Esophagus squamous epithelium (tissue), 5 donors: ENCODE results near the gene SLC38A6. TPM values are rescaled to one million over a fixed set of nuclear protein-coding genes. Genes with fewer than 3 reads are reported as not detected.
"Not testable (repeated sequence)": the region's sequence is repeated elsewhere in the genome, so short reads cannot be mapped to it uniquely, and the experiment has no call there.

Experiments
- DNase-seq: peaks from one replicate; lab custom pipeline; 2025; lab: John Stamatoyannopoulos, UW
- H3K27ac ChIP-seq, 4 donors: fragments of 200-600 bp; sonication (generic); one replicate each; pipeline ENCODE4 v1.5.1; 2016 to 2019; ENCODE audit warnings: mild to moderate bottlenecking in 1 of 4
- H3K27me3 ChIP-seq, 4 donors: fragments of 200-600 bp; sonication (generic); 1 replicate in 3 of 4; 2 replicates in 1 of 4; pipeline versions ENCODE4 v1.5.1 to v1.6.0; 2017 to 2021; ENCODE audit warnings: antibody characterized with exemption in 1 of 4
- H3K36me3 ChIP-seq, 3 donors: fragments of 200-600 bp; sonication (generic); one replicate each; pipeline ENCODE4 v1.5.1; 2016 to 2019
- H3K4me1 ChIP-seq, 3 donors: fragments of 200-600 bp; sonication (generic); one replicate each; pipeline ENCODE4 v1.5.1; 2017 to 2019
- H3K4me3 ChIP-seq, 4 donors: fragments of 200-600 bp; sonication (generic); 1 replicate in 3 of 4; 2 replicates in 1 of 4; pipeline ENCODE4 v1.5.1; 2016 to 2019; ENCODE audit warnings: mild to moderate bottlenecking in 2 of 4, moderate library complexity in 1 of 4
- H3K9me3 ChIP-seq, 3 donors: fragments of 200-600 bp; sonication (generic); one replicate each; pipeline ENCODE4 v1.5.1; 2016 to 2019
- POLR2A ChIP-seq, 4 donors: fragments of 450-650 bp; IDR thresholded peaks; one replicate each; pipeline ENCODE4 v1.6.1; 2017; ENCODE audit warnings: antibody characterized with exemption in 4 of 4, mild to moderate bottlenecking in 4 of 4, moderate library complexity in 3 of 4
- WGBS, 2 donors: methylation state at CpG; one replicate each; pipeline ENCODE4 v1.1.5; 2018; 5-methylcytosine and 5-hydroxymethylcytosine counted together
- intact Hi-C: fragments of 100-400 bp; cut with DNase I; formaldehyde crosslinking; loops from one replicate; pipeline ENCODE4 v1.15.0; 2022
- total RNA-seq, 4 donors: library from RNA; depleted of rRNA; stranded (reverse); fragments of >200 nt; gene quantifications; one replicate each; pipeline ENCODE4 v1.1.0, GENCODE V29; 2016
- TF ChIP-seq, protein P1 (sequence below), 6 experiments: fragments of 450-650 bp in 4 of 6; fragments of 200-600 bp in 2 of 6; sonication (generic) in 2 of 6; IDR thresholded peaks; one replicate each; pipeline ENCODE4 v1.5.1; 2016 to 2019; ENCODE audit warnings: antibody characterized with exemption in 6 of 6, mild to moderate bottlenecking in 4 of 6, moderate library complexity in 4 of 6
- donor health status: DM: yes; HTN: yes; CAD: no.

Gene SLC38A6
- total RNA-seq, 4 donors from 2014 or later = 2.5 to 14.1 (median 8.1) TPM

DNA sequence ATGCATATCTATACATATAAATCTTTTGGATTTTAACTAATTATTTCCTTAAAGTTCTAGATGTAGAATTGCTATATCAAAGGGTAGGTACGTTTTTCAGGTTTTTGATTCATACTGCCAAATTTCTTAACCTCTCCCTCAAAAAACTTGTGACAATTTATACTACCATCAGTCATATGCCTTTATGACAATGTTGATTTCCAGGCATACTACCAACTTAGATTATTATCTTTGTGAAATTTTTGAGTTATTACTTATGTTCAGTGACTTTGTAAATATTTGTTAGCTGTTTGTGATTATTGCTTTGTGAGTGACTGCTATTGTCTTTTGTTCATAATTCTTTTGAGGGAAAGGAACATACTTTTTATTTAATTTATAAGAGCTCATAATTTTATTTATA lies 107.0 kb downstream of the SLC38A6 start:
- no peak overlapping the region for H3K4me3 ChIP-seq
- no peaks in the 10 kb centered on the region for H3K36me3 ChIP-seq
- intact Hi-C loops = no loop called here
- DNase-seq = no peak
- H3K4me1 ChIP-seq = no peaks in the 10 kb centered on the region
- no peaks in the 10 kb centered on the region for H3K9me3 ChIP-seq
- no peak overlapping the region for H3K27ac ChIP-seq
- no peak for TF ChIP-seq POLR2A (IDR thresholded peaks at IDR 0.05)
- TF ChIP-seq, protein P1, sequence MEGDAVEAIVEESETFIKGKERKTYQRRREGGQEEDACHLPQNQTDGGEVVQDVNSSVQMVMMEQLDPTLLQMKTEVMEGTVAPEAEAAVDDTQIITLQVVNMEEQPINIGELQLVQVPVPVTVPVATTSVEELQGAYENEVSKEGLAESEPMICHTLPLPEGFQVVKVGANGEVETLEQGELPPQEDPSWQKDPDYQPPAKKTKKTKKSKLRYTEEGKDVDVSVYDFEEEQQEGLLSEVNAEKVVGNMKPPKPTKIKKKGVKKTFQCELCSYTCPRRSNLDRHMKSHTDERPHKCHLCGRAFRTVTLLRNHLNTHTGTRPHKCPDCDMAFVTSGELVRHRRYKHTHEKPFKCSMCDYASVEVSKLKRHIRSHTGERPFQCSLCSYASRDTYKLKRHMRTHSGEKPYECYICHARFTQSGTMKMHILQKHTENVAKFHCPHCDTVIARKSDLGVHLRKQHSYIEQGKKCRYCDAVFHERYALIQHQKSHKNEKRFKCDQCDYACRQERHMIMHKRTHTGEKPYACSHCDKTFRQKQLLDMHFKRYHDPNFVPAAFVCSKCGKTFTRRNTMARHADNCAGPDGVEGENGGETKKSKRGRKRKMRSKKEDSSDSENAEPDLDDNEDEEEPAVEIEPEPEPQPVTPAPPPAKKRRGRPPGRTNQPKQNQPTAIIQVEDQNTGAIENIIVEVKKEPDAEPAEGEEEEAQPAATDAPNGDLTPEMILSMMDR (IDR thresholded peaks at IDR 0.05) = no peak
- WGBS, 2 donors = 70 to 77% methylated on average over 1 of the region's 1 CpG
- no peaks in the 10 kb centered on the region for H3K27me3 ChIP-seq

DNA sequence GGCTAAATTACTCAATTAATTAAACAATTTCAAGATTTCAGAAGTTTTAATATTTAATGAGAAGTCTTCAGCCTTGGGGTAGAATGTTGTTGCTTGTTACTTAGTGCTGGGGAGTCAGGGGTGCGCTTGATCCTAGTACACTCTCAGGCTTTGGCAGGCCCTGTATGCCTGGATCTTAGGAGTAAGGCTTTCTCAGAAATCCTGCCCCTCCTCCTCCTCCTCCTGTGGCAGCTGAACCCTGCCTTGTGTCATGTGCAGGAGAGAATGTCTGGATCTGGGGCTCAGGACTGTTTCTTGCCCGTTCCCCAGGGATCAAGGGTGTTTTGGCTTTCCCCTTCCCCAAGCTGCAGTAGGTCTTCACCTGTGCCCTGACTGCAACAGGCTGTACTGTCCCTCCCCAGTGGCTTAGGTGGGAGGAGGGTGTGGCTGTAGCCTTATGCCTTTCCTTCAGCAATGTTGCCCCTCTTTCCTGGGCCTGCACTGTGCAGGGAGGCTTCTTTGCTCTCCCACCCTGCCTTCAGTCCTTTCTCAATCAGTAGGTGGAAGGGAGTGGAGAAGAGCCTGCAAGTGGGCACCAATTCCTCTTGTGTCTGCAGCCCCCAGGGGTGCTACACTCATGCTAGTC lies 108.2 kb downstream of the SLC38A6 start:
- WGBS, 2 donors = 72 to 88% methylated on average over 1 to 2 of the region's 2 CpGs
- DNase-seq = no peak
- intact Hi-C loops = no loop called here

DNA sequence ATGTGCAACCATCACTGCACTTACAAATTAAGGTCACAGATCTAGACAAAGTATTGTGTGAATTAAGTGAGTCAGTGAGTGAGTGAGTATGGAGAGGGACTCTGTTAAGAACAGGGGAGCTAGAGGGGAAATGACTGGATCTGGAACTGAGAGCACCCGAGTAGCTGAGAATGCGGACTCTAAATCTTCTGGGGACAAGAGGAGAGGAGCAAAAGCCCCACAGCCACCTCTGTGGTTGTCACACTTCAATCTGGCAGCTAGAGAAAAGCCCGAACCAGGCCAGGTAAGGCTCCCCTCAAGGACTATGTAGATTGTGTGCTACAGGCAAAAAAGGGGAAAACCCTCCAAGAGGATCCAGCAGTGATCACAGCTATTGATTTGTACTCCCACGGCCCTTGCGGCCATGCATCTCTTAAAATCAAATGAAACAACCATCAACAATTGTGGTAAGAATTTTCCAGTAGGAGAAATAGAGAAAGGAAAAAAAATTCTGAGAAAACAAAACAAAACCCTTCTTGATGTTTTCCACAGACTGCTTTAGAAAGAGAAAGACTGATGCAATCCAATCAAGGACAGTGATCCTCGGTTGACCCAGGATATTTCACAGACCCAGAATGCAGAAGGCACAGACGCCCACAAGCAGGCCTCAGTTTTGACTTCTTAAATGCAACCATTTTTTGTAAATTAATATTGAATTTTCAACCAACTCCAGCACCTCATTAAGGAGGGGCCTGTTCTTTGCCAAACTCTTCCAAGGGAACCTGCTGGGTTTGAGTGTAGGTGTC lies 109.6 kb downstream of the SLC38A6 start:
- 78 to 87% methylated on average over 7 of the region's 7 CpGs for WGBS, 2 donors
- no peaks in the 10 kb centered on the region for H3K4me1 ChIP-seq
- H3K9me3 ChIP-seq = no peaks in the 10 kb centered on the region
- intact Hi-C loops = no loop called here
- H3K4me3 ChIP-seq = no peak overlapping the region
- no peak overlapping the region for H3K27ac ChIP-seq
- H3K27me3 ChIP-seq = no peaks in the 10 kb centered on the region
- H3K36me3 ChIP-seq = no peaks in the 10 kb centered on the region
- TF ChIP-seq POLR2A (IDR thresholded peaks at IDR 0.05) = no peak
- TF ChIP-seq, protein P1 (IDR thresholded peaks at IDR 0.05) = no peak
- no peak for DNase-seq

More for the DNA sequence above, 108.2 kb downstream of the SLC38A6 start:
- Histone ChIP-seq H3K27me3 (no peaks in the 10 kb centered on the region), H3K4me3 (no peak overlapping the region), H3K4me1 (no peaks in the 10 kb centered on the region), H3K27ac (no peak overlapping the region), H3K36me3 (no peaks in the 10 kb centered on the region), H3K9me3 (no peaks in the 10 kb centered on the region)
- TF ChIP-seq, protein P1 (IDR thresholded peaks at IDR 0.05) = no peak
- no peak for TF ChIP-seq POLR2A (IDR thresholded peaks at IDR 0.05)

DNA sequence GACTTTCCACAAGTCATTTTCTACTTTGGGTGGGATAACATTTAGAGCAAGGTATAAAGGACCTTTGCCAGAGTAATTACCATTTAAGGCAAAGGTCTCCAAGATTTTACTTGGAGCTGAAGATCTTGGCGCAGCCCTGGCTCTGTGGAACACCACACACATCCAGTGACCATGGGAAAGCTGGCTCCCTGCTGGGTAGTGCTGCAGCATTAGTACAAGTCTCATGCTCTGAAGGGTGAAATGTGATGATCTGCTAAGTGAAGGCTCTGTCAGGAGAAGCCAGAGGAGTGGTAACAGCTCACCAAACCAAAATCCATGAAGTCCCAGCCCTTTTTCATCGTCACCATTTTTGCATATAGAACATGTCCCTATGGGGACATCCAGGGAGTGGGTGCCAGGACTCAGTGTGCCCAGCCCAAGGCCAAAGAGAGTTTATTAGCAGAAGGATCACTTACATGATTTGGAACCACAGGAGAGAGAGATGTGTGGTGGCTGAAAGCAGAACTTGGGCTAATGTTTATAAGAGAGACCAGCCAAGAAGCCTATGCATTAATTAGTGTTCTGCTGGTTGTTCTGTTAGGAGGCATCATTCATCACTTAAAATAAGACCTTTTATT lies 110.7 kb downstream of the SLC38A6 start:
- Histone ChIP-seq H3K27me3 (no peaks in the 10 kb centered on the region), H3K9me3 (no peaks in the 10 kb centered on the region), H3K4me1 (no peaks in the 10 kb centered on the region), H3K36me3 (no peaks in the 10 kb centered on the region), H3K4me3 (no peak overlapping the region), H3K27ac (no peak overlapping the region)
- DNase-seq = no peak
- WGBS, 2 donors = 74 to 100% methylated on average over 2 of the region's 2 CpGs
- intact Hi-C loops = no loop called here
- TF ChIP-seq POLR2A (IDR thresholded peaks at IDR 0.05) = no peak

DNA sequence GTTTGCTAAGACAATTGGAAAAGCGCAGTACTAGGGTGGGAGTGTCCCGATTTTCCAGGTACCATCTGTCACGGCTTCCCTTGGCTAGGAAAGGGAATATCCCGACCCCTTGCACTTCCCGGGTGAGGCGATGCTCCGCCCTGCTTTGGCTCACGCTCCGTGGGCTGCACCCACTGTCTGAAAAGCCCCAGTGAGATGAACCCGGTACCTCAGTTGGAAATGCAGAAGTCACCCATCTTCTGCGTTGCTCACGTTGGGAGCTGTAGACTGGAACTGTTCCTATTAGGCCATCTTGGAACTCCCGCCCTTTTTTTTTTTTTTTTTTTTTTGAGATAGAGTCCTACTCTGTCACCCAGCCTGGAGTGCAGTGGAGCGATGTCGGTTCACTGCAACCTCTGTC lies 117.1 kb downstream of the SLC38A6 start:
- intact Hi-C loops, H3K36me3 ChIP-seq, H3K27me3 ChIP-seq, H3K27ac ChIP-seq, DNase-seq, H3K4me3 ChIP-seq, H3K9me3 ChIP-seq: not testable (repeated sequence)
- 93 to 95% methylated on average over 13 to 14 of the region's 15 CpGs for WGBS, 2 donors
- peaks cover under 1 to 14% (median 11%) of the 10 kb centered on the region in 3 donors for H3K4me1 ChIP-seq

DNA sequence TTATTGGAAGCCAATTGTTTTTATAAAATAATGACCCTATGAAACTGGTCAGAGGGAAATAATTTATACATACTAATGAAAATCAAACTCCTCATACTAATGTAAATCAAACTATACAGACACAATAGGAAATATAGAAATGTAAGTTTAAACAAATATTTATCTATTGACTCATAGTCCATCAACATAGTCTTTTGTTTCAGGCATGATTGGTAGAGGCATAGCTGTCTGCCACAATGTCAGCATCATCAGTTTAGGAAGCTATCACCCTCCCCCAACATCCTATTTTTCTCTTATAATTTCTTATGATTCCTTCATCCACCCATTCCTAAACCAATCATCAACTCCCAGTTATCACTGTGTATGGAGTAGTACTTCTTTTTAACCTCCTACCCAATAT lies 117.7 kb downstream of the SLC38A6 start:
- H3K4me1 ChIP-seq = peaks cover 5 to 21% (median 17%) of the 10 kb centered on the region in 3 donors

More for the DNA sequence above, 117.7 kb downstream of the SLC38A6 start:
- H3K36me3 ChIP-seq = no peaks in the 10 kb centered on the region
- H3K27ac ChIP-seq = no peak overlapping the region
- H3K9me3 ChIP-seq = peaks cover 0 to 6% (median 0%) of the 10 kb centered on the region in 3 donors
- TF ChIP-seq, protein P1 (IDR thresholded peaks at IDR 0.05) = no peak
- no peak for TF ChIP-seq POLR2A (IDR thresholded peaks at IDR 0.05)
- DNase-seq = no peak
- intact Hi-C loops = no loop called here
- no peak overlapping the region for H3K4me3 ChIP-seq
- H3K27me3 ChIP-seq = no peaks in the 10 kb centered on the region
